Measurements from ENCODE around the gene CLEC5A. TPM values are rescaled to one million over a fixed set of nuclear protein-coding genes. Genes with fewer than 3 reads are reported as not detected.
"Not testable (repeated sequence)": the region's sequence is repeated elsewhere in the genome, so short reads cannot be mapped to it uniquely, and the experiment has no call there.

The CLEC5A gene
- total RNA-seq, 1 donor from 2014 or later: not detected

DNA sequence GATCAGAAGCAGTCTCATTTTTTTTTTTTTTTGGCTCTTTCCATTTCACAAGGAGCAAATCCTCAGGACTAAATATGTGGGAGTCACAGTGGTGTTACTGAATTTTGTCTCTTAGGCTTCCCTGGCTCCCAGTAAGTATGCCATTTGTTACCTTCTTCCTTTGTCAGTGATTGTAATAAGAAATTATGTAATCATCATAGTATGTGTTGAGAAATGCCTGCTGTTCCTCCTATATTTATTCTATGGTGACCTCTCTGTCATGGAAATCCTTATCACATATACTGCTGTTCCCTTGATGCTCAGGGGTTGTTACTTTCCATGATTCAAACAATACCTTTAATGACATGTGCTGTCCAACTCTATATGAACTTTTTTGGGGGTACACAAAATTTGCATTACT is 35.4 kb downstream of the CLEC5A start:
- H3K27me3 Mint-ChIP-seq (ENCODE audit: low read depth): peaks cover 25% of the 10 kb centered on the region
- no peaks in the 10 kb centered on the region for H3K9me3 Mint-ChIP-seq
- no peak overlapping the region for H3K4me3 Mint-ChIP-seq
- H3K36me3 Mint-ChIP-seq (ENCODE audit: low read depth): no peaks in the 10 kb centered on the region
- no peaks in the 10 kb centered on the region for H3K4me1 Mint-ChIP-seq
- no peak for DNase-seq (ENCODE audit: low read depth, low spot score)
- H3K27ac Mint-ChIP-seq (ENCODE audit: unreplicated experiment): no peak overlapping the region
- TF ChIP-seq CTCF (conservative IDR thresholded peaks at IDR 0.05): no peak

- Mint-ChIP-seq H3K27me3 (ENCODE audit: low read depth) (peaks cover 16% of the 10 kb centered on the region), H3K27ac (ENCODE audit: unreplicated experiment) (no peak overlapping the region), H3K36me3 (ENCODE audit: low read depth) (no peaks in the 10 kb centered on the region), H3K4me3 (no peak overlapping the region), H3K4me1 (no peaks in the 10 kb centered on the region), H3K9me3 (no peaks in the 10 kb centered on the region)
- DNase-seq (ENCODE audit: low read depth, low spot score): no peak
- TF ChIP-seq CTCF (conservative IDR thresholded peaks at IDR 0.05): no peak
Observed at GRCh38 chr7:141906285-141906684, 40.5 kb downstream of the CLEC5A start.

- H3K9me3 Mint-ChIP-seq; H3K4me1 Mint-ChIP-seq; H3K4me3 Mint-ChIP-seq; H3K27ac Mint-ChIP-seq (ENCODE audit: unreplicated experiment); H3K27me3 Mint-ChIP-seq (ENCODE audit: low read depth); H3K36me3 Mint-ChIP-seq (ENCODE audit: low read depth); DNase-seq (ENCODE audit: low read depth, low spot score): not testable (repeated sequence)
Observed at GRCh38 chr7:141899366-141899765, 47.4 kb downstream of the CLEC5A start.

- DNase-seq (ENCODE audit: low read depth, low spot score): no peak
- H3K9me3 Mint-ChIP-seq: no peaks in the 10 kb centered on the region
- no peak overlapping the region for H3K4me3 Mint-ChIP-seq
- H3K4me1 Mint-ChIP-seq: no peaks in the 10 kb centered on the region
- no peak overlapping the region for H3K27ac Mint-ChIP-seq (ENCODE audit: unreplicated experiment)
- H3K27me3 Mint-ChIP-seq (ENCODE audit: low read depth): no peaks in the 10 kb centered on the region
- no peak for TF ChIP-seq CTCF (conservative IDR thresholded peaks at IDR 0.05)
- no peaks in the 10 kb centered on the region for H3K36me3 Mint-ChIP-seq (ENCODE audit: low read depth)
Observed at GRCh38 chr7:141891336-141891735, 55.4 kb downstream of the CLEC5A start.

DNA sequence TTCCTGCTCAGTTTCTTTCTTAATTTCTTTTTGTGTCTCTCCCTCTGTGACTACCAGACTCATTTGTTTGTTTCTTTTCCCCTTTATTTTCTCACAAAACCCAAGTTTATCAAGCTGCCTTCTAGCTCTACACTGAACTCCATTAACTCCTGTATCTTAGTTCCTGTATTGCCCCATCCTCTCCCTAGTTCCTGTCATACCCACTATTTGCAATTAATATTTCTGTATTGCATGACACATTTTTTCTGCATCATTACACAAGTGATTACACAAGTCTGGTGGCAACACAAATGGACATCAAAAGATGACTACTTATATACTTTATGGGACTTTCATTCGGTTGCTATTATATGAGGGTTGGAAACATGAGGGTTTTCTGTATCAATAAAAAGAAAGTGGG is 57.5 kb downstream of the CLEC5A start:
- Mint-ChIP-seq H3K4me1 (no peaks in the 10 kb centered on the region), H3K27ac (ENCODE audit: unreplicated experiment) (no peak overlapping the region), H3K36me3 (ENCODE audit: low read depth) (no peaks in the 10 kb centered on the region), H3K4me3 (no peak overlapping the region), H3K27me3 (ENCODE audit: low read depth) (no peaks in the 10 kb centered on the region), H3K9me3 (no peaks in the 10 kb centered on the region)
- TF ChIP-seq CTCF (conservative IDR thresholded peaks at IDR 0.05): no peak
- DNase-seq (ENCODE audit: low read depth, low spot score): no peak

DNA sequence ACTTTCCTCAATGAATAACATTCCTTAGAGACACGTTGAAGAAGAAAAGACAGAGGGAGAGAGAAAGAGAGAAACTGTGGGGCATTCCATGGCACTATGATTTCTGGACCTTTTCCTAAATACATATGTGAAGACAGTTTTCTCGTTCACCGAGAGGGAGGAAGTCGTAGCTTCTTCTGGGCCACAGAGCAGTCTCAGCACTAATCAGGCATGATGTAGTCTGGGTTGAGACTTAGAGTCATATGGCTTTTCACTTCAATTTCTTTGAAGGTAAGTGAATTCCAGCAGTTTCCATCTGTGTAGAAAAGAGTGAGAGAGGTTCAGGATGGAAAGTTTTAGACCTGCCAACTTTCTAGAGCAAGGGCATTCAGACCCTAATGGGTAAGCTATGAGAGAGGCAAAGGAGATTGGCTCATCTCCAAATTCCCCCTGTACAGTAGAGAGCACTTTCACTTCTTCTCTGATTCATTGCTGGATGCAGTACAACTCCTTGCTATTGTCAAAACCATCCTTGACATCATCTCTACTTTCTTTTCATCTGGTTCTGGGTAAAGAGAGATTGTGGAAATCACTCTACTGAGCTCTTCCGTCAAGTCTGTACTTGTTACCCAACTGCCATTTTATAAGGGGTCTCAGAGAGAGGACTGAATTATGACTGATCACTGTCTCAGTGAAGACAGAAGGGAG is 62.1 kb downstream of the CLEC5A start:
- no peak overlapping the region for H3K27ac Mint-ChIP-seq (ENCODE audit: unreplicated experiment)
- no peaks in the 10 kb centered on the region for H3K4me1 Mint-ChIP-seq
- H3K9me3 Mint-ChIP-seq: peaks cover 2% of the 10 kb centered on the region
- TF ChIP-seq CTCF (conservative IDR thresholded peaks at IDR 0.05): no peak
- H3K36me3 Mint-ChIP-seq (ENCODE audit: low read depth): no peaks in the 10 kb centered on the region
- H3K4me3 Mint-ChIP-seq: no peak overlapping the region
- H3K27me3 Mint-ChIP-seq (ENCODE audit: low read depth): no peaks in the 10 kb centered on the region
- no peak for DNase-seq (ENCODE audit: low read depth, low spot score)

Measured in neural crest cell (in vitro differentiated cells).